Adipocyte (in vitro differentiated cells): ENCODE measurements around the gene RYR3.

Source experiments
- DNase-seq: peaks from one replicate; pipeline ENCODE4 v3.0.0-alpha.2; 2015; ENCODE audit warnings: low read depth
- H3K27me3 ChIP-seq: replicated peaks from 2 replicates; pipeline ENCODE4 v1.7.0; 2013; ENCODE audit warnings: mild to moderate bottlenecking, low read length, moderate library complexity; ENCODE audit not compliant: control insufficient read depth, insufficient read depth
- H3K36me3 ChIP-seq: 2 replicates; pipeline ENCODE4 v1.7.0; 2013; ENCODE audit warnings: low read length, mild to moderate bottlenecking, moderate library complexity; ENCODE audit not compliant: control insufficient read depth, insufficient read depth, severe bottlenecking
- H3K4me1 ChIP-seq: 2 replicates; pipeline ENCODE4 v1.7.0; 2013; ENCODE audit warnings: mild to moderate bottlenecking, low read length, moderate library complexity; ENCODE audit not compliant: control insufficient read depth, insufficient read depth
- H3K4me3 ChIP-seq: 2 replicates; pipeline ENCODE4 v1.7.0; 2013; ENCODE audit warnings: mild to moderate bottlenecking, low read length, moderate library complexity
- H3K9ac ChIP-seq: 2 replicates; pipeline ENCODE4 v1.7.0; 2013; ENCODE audit warnings: mild to moderate bottlenecking, low read length, moderate library complexity
- H3K9me3 ChIP-seq: 2 replicates; pipeline ENCODE4 v1.7.0; 2013; ENCODE audit warnings: mild to moderate bottlenecking, low read length, moderate library complexity; ENCODE audit not compliant: control insufficient read depth

The RYR3 gene

DNA sequence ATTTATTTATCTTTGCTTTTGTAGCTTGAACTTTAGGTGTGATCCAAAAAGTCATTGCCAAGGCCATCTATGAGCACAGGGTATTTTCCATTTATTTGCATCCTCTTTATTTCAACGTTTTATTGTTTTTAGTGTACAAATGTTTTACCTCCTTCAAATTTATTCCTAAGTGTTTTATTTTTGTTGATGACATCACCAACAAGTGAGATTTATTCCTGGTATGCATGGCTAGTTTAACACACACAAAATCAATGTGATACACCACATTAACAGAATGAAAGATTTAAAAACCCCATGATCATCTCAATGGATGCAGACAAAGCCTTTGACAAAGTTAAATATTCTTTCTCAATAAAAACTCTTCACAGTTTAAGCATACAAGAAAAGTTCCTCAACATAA lies 591.3 kb downstream of the RYR3 start:
- Histone ChIP-seq H3K27me3 (no peaks in the 10 kb centered on the region), H3K9me3 (no peaks in the 10 kb centered on the region), H3K9ac (no peak overlapping the region), H3K36me3 (no peaks in the 10 kb centered on the region), H3K4me1 (peaks cover 4% of the 10 kb centered on the region), H3K4me3 (no peak overlapping the region)
- DNase-seq, result no peak

DNA sequence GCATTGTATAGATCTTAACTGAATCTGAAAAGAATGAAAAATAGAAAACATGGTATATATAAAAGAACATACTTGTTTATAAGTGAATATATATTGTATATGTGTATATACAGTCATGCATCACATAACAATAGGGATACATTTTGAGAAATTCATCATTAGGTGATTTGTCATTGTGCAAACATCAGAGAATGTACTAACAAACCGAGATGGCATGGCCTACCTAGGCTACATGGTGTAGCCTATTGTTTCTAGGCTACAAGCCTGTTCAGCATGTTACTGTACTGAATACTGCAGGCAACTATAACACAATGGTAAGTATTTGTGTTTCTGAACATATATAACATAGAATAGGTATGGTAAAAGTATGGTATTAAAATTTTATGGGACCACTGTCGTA lies 592.9 kb downstream of the RYR3 start:
- Histone ChIP-seq H3K9ac (no peak overlapping the region), H3K9me3 (no peaks in the 10 kb centered on the region), H3K36me3 (no peaks in the 10 kb centered on the region), H3K4me3 (no peak overlapping the region), H3K27me3 (no peaks in the 10 kb centered on the region), H3K4me1 (peaks cover 15% of the 10 kb centered on the region)
- no peak for DNase-seq

DNA sequence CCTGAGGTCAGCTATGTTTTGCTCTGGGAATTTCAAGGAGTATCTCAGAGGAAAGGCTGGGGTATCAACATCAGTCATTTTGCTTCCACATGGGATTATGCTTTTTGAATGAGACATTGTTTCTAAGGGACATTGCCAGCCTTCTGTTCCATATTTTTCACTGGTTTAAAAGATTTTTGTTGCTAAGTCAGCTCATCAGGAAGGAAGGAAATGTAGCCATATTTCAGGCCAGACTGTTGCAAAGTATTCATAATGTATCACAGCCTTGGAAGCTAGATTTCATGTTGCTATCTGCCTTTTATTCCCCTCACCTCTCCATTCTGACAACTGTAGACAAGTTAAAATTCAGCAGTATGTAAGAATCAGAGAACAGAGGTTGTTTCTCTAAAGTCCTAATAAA lies 596.6 kb downstream of the RYR3 start:
- peaks cover 27% of the 10 kb centered on the region for H3K4me1 ChIP-seq
- no peaks in the 10 kb centered on the region for H3K36me3 ChIP-seq
- no peak for DNase-seq
- H3K9ac ChIP-seq, result no peak overlapping the region
- no peak overlapping the region for H3K4me3 ChIP-seq
- no peaks in the 10 kb centered on the region for H3K27me3 ChIP-seq
- no peaks in the 10 kb centered on the region for H3K9me3 ChIP-seq

DNA sequence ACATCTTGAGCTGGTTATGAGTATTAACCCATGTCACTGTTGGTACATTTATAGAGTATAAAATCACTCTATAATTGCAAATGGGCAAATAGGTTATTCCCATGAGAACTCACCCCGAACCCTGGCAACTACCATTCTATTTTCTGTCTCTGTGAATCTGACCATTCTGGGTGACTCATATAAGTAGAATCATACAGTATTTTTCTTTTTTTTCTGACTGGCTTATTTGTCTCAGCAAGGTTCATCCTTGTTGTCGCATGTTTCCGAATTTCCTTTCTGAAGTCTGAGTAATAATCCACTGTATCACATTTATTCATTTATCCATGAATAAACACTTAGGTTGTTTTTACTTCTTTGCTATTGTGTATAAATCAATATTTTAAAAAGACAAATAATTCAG lies 597.6 kb downstream of the RYR3 start:
- no peak overlapping the region for H3K4me3 ChIP-seq
- no peaks in the 10 kb centered on the region for H3K27me3 ChIP-seq
- no peaks in the 10 kb centered on the region for H3K9me3 ChIP-seq
- DNase-seq, result peak; percentile 38
- H3K4me1 ChIP-seq, result peaks cover 27% of the 10 kb centered on the region
- H3K9ac ChIP-seq, result no peak overlapping the region
- H3K36me3 ChIP-seq, result no peaks in the 10 kb centered on the region

DNA sequence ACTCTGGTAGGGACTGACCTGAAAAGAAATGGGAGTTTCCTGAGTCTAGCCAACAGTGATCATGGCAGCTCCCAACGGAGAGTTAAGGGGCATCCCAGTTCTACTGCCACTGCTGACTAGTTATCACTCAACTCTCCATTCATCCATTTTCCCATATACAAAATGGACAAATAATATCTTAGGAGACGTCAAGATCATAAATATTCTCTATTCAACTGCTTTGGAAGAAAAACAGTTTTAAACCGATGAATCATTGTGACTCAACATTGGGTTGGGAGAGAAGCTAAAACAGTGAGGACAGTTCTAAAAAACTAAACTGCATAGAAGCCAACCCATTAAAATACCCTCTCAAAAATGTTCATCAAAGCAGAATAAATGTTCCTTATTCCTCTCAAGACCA lies 600.0 kb downstream of the RYR3 start:
- no peak overlapping the region for H3K9ac ChIP-seq
- no peaks in the 10 kb centered on the region for H3K36me3 ChIP-seq
- peaks cover 27% of the 10 kb centered on the region for H3K4me1 ChIP-seq
- no peak overlapping the region for H3K4me3 ChIP-seq
- DNase-seq, result peak; percentile 41
- H3K9me3 ChIP-seq, result no peaks in the 10 kb centered on the region
- no peaks in the 10 kb centered on the region for H3K27me3 ChIP-seq

DNA sequence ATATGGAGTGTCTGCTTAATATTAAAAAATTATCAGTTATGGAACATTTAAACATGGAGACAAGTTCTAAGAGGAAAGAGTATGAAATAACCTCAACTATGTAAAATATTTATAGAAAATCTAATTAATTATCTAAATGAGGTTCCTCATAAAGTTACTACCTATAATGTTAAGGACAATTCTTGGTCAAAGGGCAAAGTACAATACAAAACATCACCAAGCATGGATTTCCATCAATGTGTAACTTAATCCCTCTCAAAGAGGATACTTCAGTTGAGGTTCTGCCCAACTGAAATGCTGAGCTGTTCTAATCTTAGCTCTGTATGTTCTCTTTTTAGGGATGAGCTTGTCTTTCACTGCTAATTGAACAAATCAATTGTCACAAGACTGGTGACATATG lies 601.6 kb downstream of the RYR3 start:
- no peaks in the 10 kb centered on the region for H3K9me3 ChIP-seq
- H3K27me3 ChIP-seq, result no peaks in the 10 kb centered on the region
- H3K36me3 ChIP-seq, result no peaks in the 10 kb centered on the region
- DNase-seq, result no peak
- peaks cover 24% of the 10 kb centered on the region for H3K4me1 ChIP-seq
- no peak overlapping the region for H3K4me3 ChIP-seq
- H3K9ac ChIP-seq, result no peak overlapping the region

DNA sequence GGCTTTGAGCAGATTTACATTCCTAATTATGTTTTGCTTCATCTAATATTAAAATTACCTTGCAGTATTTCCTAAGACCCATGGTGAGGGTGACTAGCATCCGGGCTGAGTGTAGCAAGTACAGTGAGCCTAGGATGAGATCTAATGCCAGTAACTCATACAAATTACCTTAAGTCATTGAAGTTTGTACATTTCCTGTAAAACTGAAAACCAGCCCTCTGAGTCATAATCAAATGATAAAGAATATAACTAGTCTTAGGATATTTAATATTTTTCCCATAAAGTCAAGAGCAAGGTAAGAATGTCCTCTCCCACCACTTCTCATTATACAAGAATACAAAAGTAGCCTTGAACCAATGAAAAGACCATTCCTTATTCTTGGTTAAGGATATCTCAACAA lies 602.7 kb downstream of the RYR3 start:
- Histone ChIP-seq H3K4me3 (no peak overlapping the region), H3K27me3 (no peaks in the 10 kb centered on the region), H3K36me3 (no peaks in the 10 kb centered on the region), H3K4me1 (peaks cover 14% of the 10 kb centered on the region), H3K9ac (no peak overlapping the region), H3K9me3 (no peaks in the 10 kb centered on the region)
- DNase-seq, result no peak
